HepG2 (cell line): Measurements from ENCODE around the gene PATZ1. TPM values are rescaled to one million over a fixed set of nuclear protein-coding genes. Genes with fewer than 3 reads are reported as not detected.

ENCODE experiments used
- ARID3A ChIP-seq: IDR thresholded peaks from 2 replicates; pipeline ENCODE4 v1.6.1; 2012; ENCODE audit warnings: low read depth, low read length, improper control_type of control experiment
- ARNT ChIP-seq: fragments of 450-650 bp; IDR thresholded peaks from 2 replicates; pipeline ENCODE4 v1.6.1; 2017
- BHLHE40 ChIP-seq: IDR thresholded peaks from 2 replicates; pipeline ENCODE4 v1.6.1; 2011; ENCODE audit warnings: low read length, improper control_type of control experiment
- CC2D1A ChIP-seq: sonication (generic); formaldehyde crosslinking; IDR thresholded peaks from 2 replicates; pipeline ENCODE4 v1.8.1; 2023; ENCODE audit warnings: mild to moderate bottlenecking, missing genetic modification reagents
- CEBPG ChIP-seq: IDR thresholded peaks from 2 replicates; pipeline ENCODE4 v1.6.1; 2016
- CENPBD1 ChIP-seq: sonication (generic); formaldehyde crosslinking; IDR thresholded peaks from 2 replicates; pipeline ENCODE4 v1.8.0; 2022; ENCODE audit warnings: missing genetic modification reagents, low read depth, mild to moderate bottlenecking, borderline replicate concordance
- ELF4 ChIP-seq: sonication (generic); formaldehyde crosslinking; IDR thresholded peaks from 2 replicates; pipeline ENCODE4 v1.5.0; 2020; ENCODE audit warnings: missing genetic modification reagents, mild to moderate bottlenecking, moderate library complexity, borderline replicate concordance
- ETV5 ChIP-seq: IDR thresholded peaks from 2 replicates; pipeline ENCODE4 v1.6.1; 2018; ENCODE audit warnings: missing biosample characterization, missing genetic modification reagents, inconsistent platforms, borderline replicate concordance
- HMGXB4 ChIP-seq, 2 experiments: sonication (generic) in 1 of 2; formaldehyde crosslinking in 1 of 2; IDR thresholded peaks; 2 replicates each; pipeline versions ENCODE4 v1.4.0 to v1.6.1; 2018 to 2020; ENCODE audit warnings: missing genetic modification reagents in 2 of 2, borderline replicate concordance in 1 of 2, low read depth in 1 of 2, mild to moderate bottlenecking in 1 of 2, missing biosample characterization in 1 of 2
- IRX3 ChIP-seq: sonication (generic); formaldehyde crosslinking; IDR thresholded peaks from 2 replicates; pipeline ENCODE4 v1.8.1; 2023; ENCODE audit warnings: mild to moderate bottlenecking, low read depth, missing genetic modification reagents, borderline replicate concordance
- JUNB ChIP-seq: sonication (generic); formaldehyde crosslinking; IDR thresholded peaks from 2 replicates; pipeline ENCODE4 v1.8.0; 2022; ENCODE audit warnings: missing genetic modification reagents, mild to moderate bottlenecking, borderline replicate concordance
- NR1H2 ChIP-seq: sonication (generic); formaldehyde crosslinking; IDR thresholded peaks from 2 replicates; pipeline ENCODE4 v1.8.1; 2022; ENCODE audit warnings: low read depth, missing genetic modification reagents, borderline replicate concordance
- NR2F6 ChIP-seq, 2 experiments: IDR thresholded peaks; 2 replicates each; pipeline ENCODE4 v1.6.1; 2016; ENCODE audit warnings: antibody characterized with exemption in 1 of 2, mild to moderate bottlenecking in 1 of 2
- POGZ ChIP-seq: sonication (generic); formaldehyde crosslinking; IDR thresholded peaks from 2 replicates; pipeline ENCODE4 v1.4.0; 2020; ENCODE audit warnings: mild to moderate bottlenecking, missing genetic modification reagents
- REXO4 ChIP-seq: sonication (generic); formaldehyde crosslinking; IDR thresholded peaks from 2 replicates; pipeline ENCODE4 v1.8.0; 2022; ENCODE audit warnings: missing genetic modification reagents, mild to moderate bottlenecking, borderline replicate concordance
- SP4 ChIP-seq: sonication (generic); formaldehyde crosslinking; IDR thresholded peaks from 2 replicates; pipeline ENCODE4 v1.8.1; 2023; ENCODE audit warnings: mild to moderate bottlenecking, missing genetic modification reagents
- SRY ChIP-seq: sonication (generic); formaldehyde crosslinking; IDR thresholded peaks from 2 replicates; pipeline ENCODE4 v1.8.0; 2022; ENCODE audit warnings: mild to moderate bottlenecking, missing genetic modification reagents
- TP53 ChIP-seq: sonication (generic); formaldehyde crosslinking; conservative IDR thresholded peaks from 2 replicates; pipeline ENCODE4 v1.4.0; 2020; ENCODE audit warnings: missing genetic modification reagents
- ZFP36L1 ChIP-seq: sonication (generic); formaldehyde crosslinking; IDR thresholded peaks from 2 replicates; pipeline ENCODE4 v1.8.0; 2022; ENCODE audit warnings: mild to moderate bottlenecking, missing genetic modification reagents, moderate library complexity
- ZNF143 ChIP-seq: sonication (generic); formaldehyde crosslinking; IDR thresholded peaks from 2 replicates; pipeline ENCODE4 v1.4.0; 2020; ENCODE audit warnings: missing genetic modification reagents
- ZNF263 ChIP-seq: sonication (generic); formaldehyde crosslinking; IDR thresholded peaks from 2 replicates; pipeline ENCODE4 v1.4.0; 2020; ENCODE audit warnings: missing genetic modification reagents
- ZNF44 ChIP-seq: sonication (generic); formaldehyde crosslinking; IDR thresholded peaks from 2 replicates; pipeline ENCODE4 v1.5.1; 2020; ENCODE audit warnings: mild to moderate bottlenecking, missing genetic modification reagents
- ZNF616 ChIP-seq: sonication (generic); formaldehyde crosslinking; IDR thresholded peaks from 2 replicates; pipeline ENCODE4 v1.5.0; 2020; ENCODE audit warnings: low read depth, mild to moderate bottlenecking, missing genetic modification reagents
- ZUFSP ChIP-seq: sonication (generic); formaldehyde crosslinking; IDR thresholded peaks from 2 replicates; pipeline ENCODE4 v1.9.0; 2021; ENCODE audit warnings: missing genetic modification reagents, mild to moderate bottlenecking, borderline replicate concordance
- polyA plus RNA-seq, 8 experiments: library from polyadenylated mRNA; depleted of rRNA in 3 of 8; stranded (reverse) in 7 of 8; unstranded in 1 of 8; fragments of >200 nt; fragmentation: Illumina TruSeq in 4 of 8; extraction: Trizol in 4 of 8; gene quantifications; 2 replicates each; pipeline versions ENCODE4 v1.2.1 to v1.2.3, GENCODE V29; 2011 to 2016; ENCODE audit warnings: low read depth in 4 of 8, missing spikeins in 1 of 8, mixed read lengths in 1 of 8; ENCODE audit not compliant: insufficient read depth in 1 of 8
- total RNA-seq, 5 experiments: library from RNA; depleted of rRNA; stranded (reverse); fragments of >200 nt; fragmentation: Illumina TruSeq; extraction: Trizol; gene quantifications; 2 replicates each; pipeline ENCODE4 v1.2.3, GENCODE V29; 2016; ENCODE audit warnings: low read depth in 1 of 5

The PATZ1 gene
- total and polyA plus RNA-seq, 2 of the 13 experiments (the other 11 are each of a cell fraction or from before 2014, with no cell fraction given) = 24.9 to 30.5 TPM

GRCh38 chr22:31290494-31291471, 55.4 kb downstream of the PATZ1 start (continued):
- no peak for TF ChIP-seq ARNT
- no peak for TF ChIP-seq JUNB (CRISPR knock-in tag)
- peak; percentile 99 for TF ChIP-seq BHLHE40
- TF ChIP-seq SP4 = peak; percentile 90
- TF ChIP-seq NR1H2 (CRISPR knock-in tag) = 0 out of 2 replicates have a peak, but pooled peaks have one; percentile 70
- no peak for TF ChIP-seq CEBPG (CRISPR knock-in tag)
- peak; percentile 96 for TF ChIP-seq ZFP36L1
- peak; percentile 95 for TF ChIP-seq SRY (CRISPR knock-in tag)
- peak; percentile 67 for TF ChIP-seq ZNF263
- TF ChIP-seq HMGXB4 (CRISPR knock-in tag; IDR thresholded peaks at IDR 0.05; ENCODE audit: borderline replicate concordance in 1 of 2, low read depth in 1 of 2) = peak; percentile 51 to 66; a peak in 3 of 4 replicates
- no peak for TF ChIP-seq NR2F6 (IDR thresholded peaks at IDR 0.05)
- TF ChIP-seq NR2F6 (CRISPR knock-in tag; IDR thresholded peaks at IDR 0.05) = no peak; the same call in 1 of the 2 replicates
- TF ChIP-seq ZNF143 (CRISPR knock-in tag) = no peak
- TF ChIP-seq CC2D1A = no peak
- peak; percentile 92 for TF ChIP-seq ETV5 (CRISPR knock-in tag)
- TF ChIP-seq TP53 (CRISPR knock-in tag) = no peak
- peak; percentile 74 for TF ChIP-seq POGZ (CRISPR knock-in tag)
- peak; percentile 86; the same call in 1 of the 2 replicates for TF ChIP-seq REXO4 (CRISPR knock-in tag)
- no peak; the same call in 1 of the 2 replicates for TF ChIP-seq ARID3A
- peak; percentile 57; the same call in 1 of the 2 replicates for TF ChIP-seq ELF4
- no peak; the same call in 1 of the 2 replicates for TF ChIP-seq ZNF44 (CRISPR knock-in tag)
- no peak for TF ChIP-seq ZUFSP
- 0 out of 2 replicates have a peak, but pooled peaks have one; percentile 37 for TF ChIP-seq IRX3 (CRISPR knock-in tag)
- TF ChIP-seq CENPBD1 (CRISPR knock-in tag) = no peak
- no peak for TF ChIP-seq ZNF616 (CRISPR knock-in tag)
